HL-60 (cell line): ENCODE results near the gene ANXA3.

Experiments
- POLR2AphosphoS5 ChIP-seq: IDR thresholded peaks from 2 replicates; pipeline ENCODE4 v1.6.1; 2012; ENCODE audit warnings: low read depth
- SPI1 ChIP-seq: IDR thresholded peaks from 2 replicates; pipeline ENCODE4 v1.6.1; 2012; ENCODE audit warnings: low read depth, mild to moderate bottlenecking, borderline replicate concordance
- TF ChIP-seq, protein P1 (sequence below): IDR thresholded peaks from one replicate; pipeline ENCODE4 v1.5.1; 2011; ENCODE audit warnings: low read length, control low read depth, inconsistent platforms; ENCODE audit not compliant: insufficient read depth
- TF ChIP-seq, protein P2 (sequence below): IDR thresholded peaks from 2 replicates; pipeline ENCODE4 v1.6.1; 2012; ENCODE audit warnings: low read depth; ENCODE audit not compliant: insufficient replicate concordance

- TF ChIP-seq, protein P1, sequence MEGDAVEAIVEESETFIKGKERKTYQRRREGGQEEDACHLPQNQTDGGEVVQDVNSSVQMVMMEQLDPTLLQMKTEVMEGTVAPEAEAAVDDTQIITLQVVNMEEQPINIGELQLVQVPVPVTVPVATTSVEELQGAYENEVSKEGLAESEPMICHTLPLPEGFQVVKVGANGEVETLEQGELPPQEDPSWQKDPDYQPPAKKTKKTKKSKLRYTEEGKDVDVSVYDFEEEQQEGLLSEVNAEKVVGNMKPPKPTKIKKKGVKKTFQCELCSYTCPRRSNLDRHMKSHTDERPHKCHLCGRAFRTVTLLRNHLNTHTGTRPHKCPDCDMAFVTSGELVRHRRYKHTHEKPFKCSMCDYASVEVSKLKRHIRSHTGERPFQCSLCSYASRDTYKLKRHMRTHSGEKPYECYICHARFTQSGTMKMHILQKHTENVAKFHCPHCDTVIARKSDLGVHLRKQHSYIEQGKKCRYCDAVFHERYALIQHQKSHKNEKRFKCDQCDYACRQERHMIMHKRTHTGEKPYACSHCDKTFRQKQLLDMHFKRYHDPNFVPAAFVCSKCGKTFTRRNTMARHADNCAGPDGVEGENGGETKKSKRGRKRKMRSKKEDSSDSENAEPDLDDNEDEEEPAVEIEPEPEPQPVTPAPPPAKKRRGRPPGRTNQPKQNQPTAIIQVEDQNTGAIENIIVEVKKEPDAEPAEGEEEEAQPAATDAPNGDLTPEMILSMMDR = no peak
- no peak for TF ChIP-seq SPI1
- no peak for TF ChIP-seq POLR2AphosphoS5
- TF ChIP-seq, protein P2, sequence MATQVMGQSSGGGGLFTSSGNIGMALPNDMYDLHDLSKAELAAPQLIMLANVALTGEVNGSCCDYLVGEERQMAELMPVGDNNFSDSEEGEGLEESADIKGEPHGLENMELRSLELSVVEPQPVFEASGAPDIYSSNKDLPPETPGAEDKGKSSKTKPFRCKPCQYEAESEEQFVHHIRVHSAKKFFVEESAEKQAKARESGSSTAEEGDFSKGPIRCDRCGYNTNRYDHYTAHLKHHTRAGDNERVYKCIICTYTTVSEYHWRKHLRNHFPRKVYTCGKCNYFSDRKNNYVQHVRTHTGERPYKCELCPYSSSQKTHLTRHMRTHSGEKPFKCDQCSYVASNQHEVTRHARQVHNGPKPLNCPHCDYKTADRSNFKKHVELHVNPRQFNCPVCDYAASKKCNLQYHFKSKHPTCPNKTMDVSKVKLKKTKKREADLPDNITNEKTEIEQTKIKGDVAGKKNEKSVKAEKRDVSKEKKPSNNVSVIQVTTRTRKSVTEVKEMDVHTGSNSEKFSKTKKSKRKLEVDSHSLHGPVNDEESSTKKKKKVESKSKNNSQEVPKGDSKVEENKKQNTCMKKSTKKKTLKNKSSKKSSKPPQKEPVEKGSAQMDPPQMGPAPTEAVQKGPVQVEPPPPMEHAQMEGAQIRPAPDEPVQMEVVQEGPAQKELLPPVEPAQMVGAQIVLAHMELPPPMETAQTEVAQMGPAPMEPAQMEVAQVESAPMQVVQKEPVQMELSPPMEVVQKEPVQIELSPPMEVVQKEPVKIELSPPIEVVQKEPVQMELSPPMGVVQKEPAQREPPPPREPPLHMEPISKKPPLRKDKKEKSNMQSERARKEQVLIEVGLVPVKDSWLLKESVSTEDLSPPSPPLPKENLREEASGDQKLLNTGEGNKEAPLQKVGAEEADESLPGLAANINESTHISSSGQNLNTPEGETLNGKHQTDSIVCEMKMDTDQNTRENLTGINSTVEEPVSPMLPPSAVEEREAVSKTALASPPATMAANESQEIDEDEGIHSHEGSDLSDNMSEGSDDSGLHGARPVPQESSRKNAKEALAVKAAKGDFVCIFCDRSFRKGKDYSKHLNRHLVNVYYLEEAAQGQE = no peak
These were observed 20.2 kb downstream of the ANXA3 start for GRCh38 chr4:78571804-78572203.
